Measurements from ENCODE around the gene FOXD3.

FOXD3 gene

DNA sequence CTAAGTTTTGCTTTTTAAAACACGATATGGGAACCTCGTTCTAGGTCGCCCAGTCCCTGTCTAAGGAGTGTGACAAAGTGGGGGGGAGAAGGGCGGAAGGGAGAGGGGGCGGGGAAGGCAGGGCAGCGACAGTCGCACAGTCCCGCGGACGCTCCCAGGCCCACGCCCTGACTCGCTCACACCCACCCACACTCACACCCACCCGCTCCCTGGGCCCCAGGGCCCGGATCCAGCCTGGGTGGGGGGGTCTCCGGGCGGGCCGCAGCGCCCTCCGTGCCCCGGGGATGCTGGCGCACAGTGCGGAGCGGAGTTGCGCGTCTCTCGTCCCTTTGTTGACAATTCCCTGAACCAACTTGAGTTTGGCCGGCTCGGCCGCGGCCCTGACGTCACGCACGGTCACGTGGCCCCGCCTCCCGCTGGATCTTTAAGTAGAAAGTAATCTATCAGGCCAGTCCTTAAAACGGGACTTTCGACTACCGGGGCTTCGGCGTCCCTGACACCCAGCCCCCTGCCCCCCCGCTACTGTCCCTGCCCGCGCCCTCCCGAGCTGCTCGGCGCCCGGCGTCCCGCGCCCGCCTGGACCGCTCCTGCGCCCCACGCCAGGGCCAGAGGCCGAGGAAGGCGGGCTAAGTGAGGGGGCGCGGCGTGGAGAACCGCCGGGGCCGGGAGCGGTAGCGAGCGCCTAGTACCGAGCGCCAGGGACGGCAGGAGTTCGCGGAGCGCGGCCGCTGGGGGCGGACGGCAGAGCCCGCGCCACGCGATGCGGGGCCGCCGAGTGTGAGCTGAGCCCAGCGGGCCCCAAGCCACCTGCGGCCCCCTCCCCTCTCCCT is at the start of gene FOXD3:
FOXD3 (plus strand) TSS at position 454 of the 830 bp plus-strand sequence. CDS start 492 bp downstream, outside the sequence.
- no peak for TF ChIP-seq CTCF (IDR thresholded peaks at IDR 0.05; ENCODE audit: low read depth, low read length)
- DNase-seq (ENCODE audit: extremely low read depth, low read depth): no peak

- no peak for DNase-seq (ENCODE audit: extremely low read depth, low read depth)
- TF ChIP-seq CTCF (IDR thresholded peaks at IDR 0.05; ENCODE audit: low read depth, low read length): no peak
These were observed 49.6 kb upstream of the FOXD3 start for GRCh38 chr1:63272811-63273210.

DNA sequence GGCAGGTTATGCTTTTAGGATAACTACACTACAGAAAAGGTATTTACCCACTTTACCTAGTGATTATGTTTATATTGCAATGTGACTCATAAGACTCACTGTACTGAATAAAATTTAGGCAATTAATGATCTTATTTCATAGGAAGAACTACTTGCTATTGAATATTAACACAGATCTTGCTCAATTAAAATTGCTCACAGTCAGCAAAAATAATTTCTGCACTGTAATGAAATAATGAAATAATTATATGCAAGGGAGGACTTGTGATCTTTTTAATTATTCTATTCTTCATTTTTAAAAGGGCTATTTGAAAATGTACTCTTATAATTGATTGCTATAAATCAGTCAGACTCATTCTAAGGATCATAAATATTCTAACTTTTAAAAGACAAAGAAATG is 48.0 kb upstream of the FOXD3 start:
- TF ChIP-seq CTCF (IDR thresholded peaks at IDR 0.05; ENCODE audit: low read depth, low read length): no peak
- DNase-seq (ENCODE audit: extremely low read depth, low read depth): no peak

DNA sequence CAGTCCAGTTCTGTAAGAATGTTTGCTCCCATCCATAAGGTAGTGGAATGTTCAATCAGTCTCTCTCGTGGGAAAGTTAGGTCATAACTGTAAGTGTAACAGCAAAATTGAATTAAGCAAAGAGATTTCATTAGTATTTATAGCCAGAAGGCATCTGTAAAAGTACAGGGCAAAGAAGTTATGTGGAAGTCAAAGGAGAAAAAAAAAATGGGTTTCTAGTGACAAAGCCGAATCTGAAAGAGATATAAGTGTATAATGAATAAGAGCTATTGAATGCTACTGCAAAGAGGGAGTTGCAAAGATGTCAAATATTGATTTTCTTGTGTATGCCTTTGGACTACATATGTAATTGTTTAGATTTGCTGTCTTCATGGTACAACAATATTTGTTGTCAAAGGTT is 47.4 kb upstream of the FOXD3 start:
- no peak for DNase-seq (ENCODE audit: extremely low read depth, low read depth)
- TF ChIP-seq CTCF (IDR thresholded peaks at IDR 0.05; ENCODE audit: low read depth, low read length): no peak

GRCh38 chr1:63276624-63277023 is 45.7 kb upstream of the FOXD3 start:
- no peak for DNase-seq (ENCODE audit: extremely low read depth, low read depth)
- TF ChIP-seq CTCF (IDR thresholded peaks at IDR 0.05; ENCODE audit: low read depth, low read length): no peak

GRCh38 chr1:63277195-63278192 is 44.9 kb upstream of the FOXD3 start:
- TF ChIP-seq CTCF (IDR thresholded peaks at IDR 0.05; ENCODE audit: low read depth, low read length): no peak
- no peak for DNase-seq (ENCODE audit: extremely low read depth, low read depth)

- no peak for DNase-seq (ENCODE audit: extremely low read depth, low read depth)
- no peak for TF ChIP-seq CTCF (IDR thresholded peaks at IDR 0.05; ENCODE audit: low read depth, low read length)
These were observed 40.6 kb upstream of the FOXD3 start for GRCh38 chr1:63281753-63282152.
